HEK293T (cell line): ENCODE measurements around the gene UNKL.

Experiments used
- CTCF ChIA-PET: fragments of 350-600 bp; formaldehyde crosslinking; extraction: SDS; loops from one replicate; lab custom pipeline; 2021; ENCODE audit warnings: antibody characterized with exemption, inconsistent platforms; lab: Yijun Ruan, JAX
- POLR2A ChIA-PET: fragments of 350-600 bp; formaldehyde crosslinking; extraction: SDS; loops from one replicate; lab custom pipeline; 2020; ENCODE audit warnings: antibody characterized with exemption, inconsistent platforms; lab: Yijun Ruan, JAX
- DNase-seq: peaks from one replicate; pipeline ENCODE4 v3.0.0; 2012; ENCODE audit warnings: mixed read lengths; ENCODE audit errors: extremely low spot score
- ARNT ChIP-seq: fragments of 450-650 bp; IDR thresholded peaks from 2 replicates; pipeline ENCODE4 v1.6.1; 2017; ENCODE audit warnings: mild to moderate bottlenecking
- BHLHE40 ChIP-seq: fragments of 450-650 bp; IDR thresholded peaks from 2 replicates; pipeline ENCODE4 v1.6.1; 2016; ENCODE audit warnings: mild to moderate bottlenecking, moderate library complexity, borderline replicate concordance
- CTBP1 ChIP-seq: fragments of 450-650 bp; IDR thresholded peaks from 2 replicates; pipeline ENCODE4 v1.6.1; 2016; ENCODE audit warnings: borderline replicate concordance
- ELF4 ChIP-seq: fragments of 450-650 bp; IDR thresholded peaks from 2 replicates; pipeline ENCODE4 v1.6.1; 2017; ENCODE audit warnings: antibody characterized with exemption
- FOXA1 ChIP-seq: fragments of 450-650 bp; IDR thresholded peaks from 2 replicates; pipeline ENCODE4 v1.6.1; 2016; ENCODE audit warnings: mild to moderate bottlenecking
- FOXK2 ChIP-seq: fragments of 450-650 bp; IDR thresholded peaks from 2 replicates; pipeline ENCODE4 v1.6.1; 2016; ENCODE audit warnings: mild to moderate bottlenecking
- FOXM1 ChIP-seq: fragments of 450-650 bp; IDR thresholded peaks from 2 replicates; pipeline ENCODE4 v1.6.1; 2017; ENCODE audit warnings: mild to moderate bottlenecking, borderline replicate concordance
- HDGF ChIP-seq: fragments of 450-650 bp; IDR thresholded peaks from 2 replicates; pipeline ENCODE4 v1.6.1; 2017; ENCODE audit warnings: antibody characterized with exemption, borderline replicate concordance
- L3MBTL2 ChIP-seq: fragments of 450-650 bp; conservative IDR thresholded peaks from 2 replicates; pipeline ENCODE4 v1.6.1; 2016; ENCODE audit warnings: mild to moderate bottlenecking
- LEF1 ChIP-seq: fragments of 450-650 bp; IDR thresholded peaks from 2 replicates; pipeline ENCODE4 v1.6.1; 2017; ENCODE audit warnings: mild to moderate bottlenecking, borderline replicate concordance
- NFRKB ChIP-seq: fragments of 450-650 bp; IDR thresholded peaks from 2 replicates; pipeline ENCODE4 v1.6.1; 2016; ENCODE audit warnings: mild to moderate bottlenecking, moderate library complexity
- SP1 ChIP-seq: fragments of 450-650 bp; IDR thresholded peaks from 2 replicates; pipeline ENCODE4 v1.6.1; 2017
- SUZ12 ChIP-seq: fragments of 450-650 bp; IDR thresholded peaks from 2 replicates; pipeline ENCODE4 v1.6.1; 2016; ENCODE audit warnings: mild to moderate bottlenecking
- TARDBP ChIP-seq: fragments of 450-650 bp; IDR thresholded peaks from 2 replicates; pipeline ENCODE4 v1.6.1; 2016
- ZNF384 ChIP-seq: fragments of 450-650 bp; IDR thresholded peaks from 2 replicates; pipeline ENCODE4 v1.6.1; 2016
- TF ChIP-seq, protein P1 (sequence below): fragments of 450-650 bp; IDR thresholded peaks from 2 replicates; pipeline ENCODE4 v1.6.1; 2016

The UNKL gene

DNA sequence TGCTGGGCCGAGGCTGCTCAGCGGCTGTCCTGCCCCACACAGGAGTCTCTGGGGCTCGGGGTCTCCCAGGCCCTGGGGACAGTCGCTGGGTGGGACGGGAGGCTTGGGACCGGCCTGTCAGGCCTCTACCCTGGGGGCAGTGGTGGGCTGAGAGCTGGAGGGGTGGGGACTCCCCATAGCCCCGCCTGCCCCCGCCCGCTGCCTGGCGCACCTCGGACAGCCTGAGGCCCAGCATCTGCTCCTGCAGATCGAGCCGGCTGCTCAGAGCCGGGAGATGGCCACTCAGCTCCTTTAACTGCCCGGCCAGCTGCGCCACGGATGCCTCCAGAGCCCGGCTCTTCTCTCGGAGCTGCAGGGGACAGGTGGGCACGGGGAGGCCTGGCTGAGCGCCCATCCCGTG lies 23.1 kb upstream of the UNKL start:
- TF ChIP-seq HDGF, result no peak
- no peak for TF ChIP-seq CTBP1
- no peak for TF ChIP-seq FOXM1
- TF ChIP-seq NFRKB, result no peak
- TF ChIP-seq SP1, result no peak
- no peak for TF ChIP-seq LEF1
- no peak for TF ChIP-seq BHLHE40
- no peak for TF ChIP-seq ARNT
- TF ChIP-seq ELF4, result no peak
- TF ChIP-seq SUZ12, result no peak
- TF ChIP-seq L3MBTL2, result no peak
- no peak for TF ChIP-seq FOXA1
- no peak for TF ChIP-seq TARDBP
- TF ChIP-seq, protein P1, sequence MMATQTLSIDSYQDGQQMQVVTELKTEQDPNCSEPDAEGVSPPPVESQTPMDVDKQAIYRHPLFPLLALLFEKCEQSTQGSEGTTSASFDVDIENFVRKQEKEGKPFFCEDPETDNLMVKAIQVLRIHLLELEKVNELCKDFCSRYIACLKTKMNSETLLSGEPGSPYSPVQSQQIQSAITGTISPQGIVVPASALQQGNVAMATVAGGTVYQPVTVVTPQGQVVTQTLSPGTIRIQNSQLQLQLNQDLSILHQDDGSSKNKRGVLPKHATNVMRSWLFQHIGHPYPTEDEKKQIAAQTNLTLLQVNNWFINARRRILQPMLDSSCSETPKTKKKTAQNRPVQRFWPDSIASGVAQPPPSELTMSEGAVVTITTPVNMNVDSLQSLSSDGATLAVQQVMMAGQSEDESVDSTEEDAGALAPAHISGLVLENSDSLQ, result no peak
- no peak for TF ChIP-seq ZNF384
- no peak for TF ChIP-seq FOXK2
- no peak for DNase-seq
- ChIA-PET CTCF (no interaction called here), POLR2A (interaction anchor here (2.1 kb wide), 1 partner anchor 17 kb away, joined by 8 read pairs; the partner anchor contains the start of gene UQCC4)

GRCh38 chr16:1436731-1437355 lies 22.3 kb upstream of the UNKL start:
- ChIA-PET POLR2A (no interaction called here), CTCF (no interaction called here)
- DNase-seq, result no peak
- no peak for TF ChIP-seq ELF4
- TF ChIP-seq ZNF384, result no peak
- no peak for TF ChIP-seq TARDBP
- no peak for TF ChIP-seq FOXM1
- no peak for TF ChIP-seq HDGF

GRCh38 chr16:1435921-1436697 lies 21.6 kb upstream of the UNKL start:
- CTCF ChIA-PET, result interaction anchor here (0.6 kb wide), 1 partner anchor 70 kb away, joined by 3 read pairs; no protein-coding TSS in a partner anchor
- POLR2A ChIA-PET, result no interaction called here
- no peak for DNase-seq
- TF ChIP-seq ARNT, result no peak
- TF ChIP-seq HDGF, result no peak
- TF ChIP-seq BHLHE40, result no peak
- TF ChIP-seq TARDBP, result no peak
- no peak for TF ChIP-seq ELF4

- CTCF ChIA-PET, result interaction anchor here (0.6 kb wide), 2 partner anchors 69 to 71 kb away, joined by 3 read pairs; no protein-coding TSS in a partner anchor
- DNase-seq, result no peak
These were observed 20.4 kb upstream of the UNKL start for GRCh38 chr16:1434644-1435592.

GRCh38 chr16:1433756-1434155 lies 19.3 kb upstream of the UNKL start:
- ChIA-PET CTCF (no interaction called here), POLR2A (no interaction called here)
- TF ChIP-seq FOXK2, result no peak
- no peak for TF ChIP-seq L3MBTL2
- TF ChIP-seq SUZ12, result no peak
- no peak for TF ChIP-seq CTBP1
- TF ChIP-seq, protein P1, result no peak
- TF ChIP-seq HDGF, result no peak
- TF ChIP-seq NFRKB, result no peak
- no peak for DNase-seq

More at GRCh38 chr16:1434644-1435592, 20.4 kb upstream of the UNKL start:
- POLR2A ChIA-PET, result no interaction called here
- no peak for TF ChIP-seq NFRKB
- no peak for TF ChIP-seq ELF4
- TF ChIP-seq FOXK2, result no peak

DNA sequence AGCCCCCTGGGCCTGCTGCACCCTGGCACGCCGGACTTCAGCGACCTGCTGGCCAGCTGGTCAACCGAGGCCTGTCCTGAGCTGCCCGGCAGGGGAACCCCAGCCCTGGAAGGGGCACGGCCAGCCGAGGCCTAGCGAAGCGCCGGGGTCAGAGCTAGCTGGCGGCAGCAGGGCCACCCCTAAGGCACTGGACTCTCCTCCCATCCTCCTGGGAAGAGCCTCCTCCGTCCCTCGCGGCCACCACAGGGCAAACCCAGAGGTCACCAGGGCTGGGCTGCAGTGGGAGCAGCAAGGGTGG lies 18.7 kb upstream of the UNKL start:
- TF ChIP-seq ELF4 (no peak), BHLHE40 (no peak), ARNT (no peak), SP1 (no peak), SUZ12 (no peak), HDGF (no peak), NFRKB (no peak), LEF1 (no peak), L3MBTL2 (no peak), TARDBP (no peak), FOXA1 (no peak), FOXK2 (no peak), CTBP1 (no peak), ZNF384 (no peak)
- TF ChIP-seq, protein P1, result no peak
- no peak for DNase-seq
- CTCF ChIA-PET, result no interaction called here
- POLR2A ChIA-PET, result interaction anchor here (1.0 kb wide), 1 partner anchor 12 kb away, joined by 8 read pairs; the partner anchor contains the start of gene UQCC4
